GM12801 (cell line): Measurements from ENCODE around the gene SAMD4A.

ENCODE experiments used
- TF ChIP-seq, protein P1 (sequence below): IDR thresholded peaks from one replicate; pipeline ENCODE4 v1.5.1; 2011; ENCODE audit warnings: control low read depth; ENCODE audit not compliant: insufficient read length; ENCODE audit errors: extremely low read depth

SAMD4A gene

DNA sequence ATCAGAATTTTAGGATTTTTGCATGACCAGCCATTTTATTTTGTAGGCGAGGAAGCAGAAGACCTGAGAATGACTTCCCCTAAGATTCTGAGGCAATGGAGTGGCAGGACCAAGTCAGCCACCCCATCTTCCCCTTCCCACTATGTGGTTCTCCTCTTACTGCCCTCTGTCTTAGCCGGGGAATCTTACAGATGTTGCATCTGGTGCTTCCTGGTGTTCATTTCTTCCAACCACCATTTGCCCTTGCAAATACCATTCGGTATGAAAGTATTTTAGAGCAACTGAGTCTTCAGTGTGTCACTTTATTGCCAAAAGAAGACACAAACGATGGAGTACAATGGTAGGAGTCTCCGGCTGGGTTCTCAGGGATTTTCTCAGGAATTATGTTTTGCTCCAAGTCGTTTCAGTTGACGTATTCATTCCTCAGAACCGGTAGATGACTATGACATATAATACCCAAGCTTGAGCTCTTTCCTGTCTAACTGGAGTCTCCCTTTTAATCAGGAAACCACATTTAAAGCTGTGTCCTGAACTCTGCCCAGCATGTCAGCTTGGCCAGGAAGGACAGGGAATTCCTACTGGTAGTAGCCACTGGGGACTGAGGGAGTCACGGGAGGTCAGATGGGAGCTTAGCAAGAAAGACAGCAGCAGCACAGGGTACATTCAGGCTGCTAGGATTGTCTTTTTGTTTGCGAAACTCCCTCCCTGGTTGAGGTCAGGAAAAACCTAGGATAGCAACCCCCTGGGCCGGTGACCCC, 87.0 kb downstream of the SAMD4A start:
- TF ChIP-seq, protein P1, sequence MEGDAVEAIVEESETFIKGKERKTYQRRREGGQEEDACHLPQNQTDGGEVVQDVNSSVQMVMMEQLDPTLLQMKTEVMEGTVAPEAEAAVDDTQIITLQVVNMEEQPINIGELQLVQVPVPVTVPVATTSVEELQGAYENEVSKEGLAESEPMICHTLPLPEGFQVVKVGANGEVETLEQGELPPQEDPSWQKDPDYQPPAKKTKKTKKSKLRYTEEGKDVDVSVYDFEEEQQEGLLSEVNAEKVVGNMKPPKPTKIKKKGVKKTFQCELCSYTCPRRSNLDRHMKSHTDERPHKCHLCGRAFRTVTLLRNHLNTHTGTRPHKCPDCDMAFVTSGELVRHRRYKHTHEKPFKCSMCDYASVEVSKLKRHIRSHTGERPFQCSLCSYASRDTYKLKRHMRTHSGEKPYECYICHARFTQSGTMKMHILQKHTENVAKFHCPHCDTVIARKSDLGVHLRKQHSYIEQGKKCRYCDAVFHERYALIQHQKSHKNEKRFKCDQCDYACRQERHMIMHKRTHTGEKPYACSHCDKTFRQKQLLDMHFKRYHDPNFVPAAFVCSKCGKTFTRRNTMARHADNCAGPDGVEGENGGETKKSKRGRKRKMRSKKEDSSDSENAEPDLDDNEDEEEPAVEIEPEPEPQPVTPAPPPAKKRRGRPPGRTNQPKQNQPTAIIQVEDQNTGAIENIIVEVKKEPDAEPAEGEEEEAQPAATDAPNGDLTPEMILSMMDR, result no peak

DNA sequence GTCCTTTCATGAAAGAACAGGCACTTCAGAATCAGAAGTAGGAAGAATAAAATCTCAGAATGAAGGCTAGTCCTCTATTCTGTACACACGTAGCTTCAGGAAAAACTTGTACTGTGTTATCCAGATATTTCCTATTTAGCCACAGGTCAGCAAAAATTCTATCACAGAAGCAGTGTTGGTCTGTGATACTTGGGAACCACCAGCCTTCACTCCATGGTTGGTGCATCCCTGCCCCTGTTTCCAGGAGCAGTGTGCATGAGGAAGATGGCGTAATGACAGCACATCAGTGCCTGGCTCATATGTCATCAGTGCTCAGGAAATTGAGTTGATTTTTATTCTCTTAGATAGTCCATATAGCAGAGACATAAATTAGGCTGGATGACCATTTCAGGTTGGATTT, 87.7 kb downstream of the SAMD4A start:
- TF ChIP-seq, protein P1, result no peak

DNA sequence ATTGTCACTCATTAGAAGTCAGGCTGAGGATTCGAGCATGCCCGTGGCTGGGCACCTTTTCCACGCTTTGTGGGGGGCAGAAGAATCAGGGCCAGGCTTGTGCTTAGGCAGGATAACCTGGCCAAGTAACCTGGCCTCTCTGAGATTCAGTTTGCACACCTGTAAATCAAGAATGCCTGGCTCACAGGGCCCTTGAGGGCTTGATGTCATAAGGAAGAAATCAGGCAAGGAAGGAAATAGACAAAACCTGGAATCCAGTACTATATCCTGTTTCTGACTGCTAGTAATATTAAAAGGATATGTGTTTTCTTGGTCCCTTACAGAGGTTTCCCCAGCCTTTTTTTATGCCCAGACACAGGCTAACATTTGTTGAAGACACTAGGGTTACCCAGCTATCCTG, 91.9 kb downstream of the SAMD4A start:
- TF ChIP-seq, protein P1, result no peak

DNA sequence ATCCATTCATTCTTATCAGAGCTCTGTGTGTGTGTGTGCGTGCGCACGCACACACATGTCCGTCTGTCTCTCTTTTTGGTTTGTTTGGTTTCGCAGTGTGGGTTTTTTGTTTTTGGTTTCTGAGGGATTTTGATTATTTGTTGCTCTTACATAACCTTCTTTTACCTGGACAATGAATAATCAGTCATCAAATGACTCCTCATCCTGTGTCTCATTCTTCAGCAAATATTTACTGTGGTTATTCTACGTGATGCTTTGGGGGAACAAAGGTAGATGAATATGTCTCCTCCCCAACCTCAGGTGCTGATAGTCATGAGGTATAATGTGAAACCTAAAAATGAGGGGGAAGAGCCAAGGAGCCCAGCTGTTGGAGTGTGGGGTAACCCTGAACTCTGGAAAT, 92.4 kb downstream of the SAMD4A start:
- TF ChIP-seq, protein P1, result no peak

DNA sequence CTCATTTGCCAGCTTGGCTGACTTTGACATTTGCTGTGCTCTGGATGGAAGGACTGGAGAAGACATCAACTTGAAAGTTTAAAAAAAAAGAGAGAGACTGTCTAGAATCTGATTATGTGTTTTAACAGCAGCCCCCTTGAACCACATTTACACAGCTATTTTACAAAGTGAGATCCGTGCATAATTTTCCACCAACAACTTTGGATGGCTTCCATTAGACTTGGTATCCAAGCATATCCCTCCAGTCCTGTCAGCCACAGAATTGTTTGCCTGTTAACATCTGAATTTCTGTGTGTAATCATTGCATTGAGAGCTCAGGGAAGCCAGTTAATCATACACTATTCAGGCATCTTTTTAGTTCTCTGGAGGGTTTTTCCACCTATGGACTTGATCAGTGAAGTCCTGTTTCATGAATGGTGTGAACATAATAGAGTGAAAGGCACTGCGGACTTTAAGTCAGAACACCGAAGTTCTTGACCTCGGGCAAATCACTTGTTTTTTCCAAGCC, 93.7 kb downstream of the SAMD4A start:
- TF ChIP-seq, protein P1, result no peak

DNA sequence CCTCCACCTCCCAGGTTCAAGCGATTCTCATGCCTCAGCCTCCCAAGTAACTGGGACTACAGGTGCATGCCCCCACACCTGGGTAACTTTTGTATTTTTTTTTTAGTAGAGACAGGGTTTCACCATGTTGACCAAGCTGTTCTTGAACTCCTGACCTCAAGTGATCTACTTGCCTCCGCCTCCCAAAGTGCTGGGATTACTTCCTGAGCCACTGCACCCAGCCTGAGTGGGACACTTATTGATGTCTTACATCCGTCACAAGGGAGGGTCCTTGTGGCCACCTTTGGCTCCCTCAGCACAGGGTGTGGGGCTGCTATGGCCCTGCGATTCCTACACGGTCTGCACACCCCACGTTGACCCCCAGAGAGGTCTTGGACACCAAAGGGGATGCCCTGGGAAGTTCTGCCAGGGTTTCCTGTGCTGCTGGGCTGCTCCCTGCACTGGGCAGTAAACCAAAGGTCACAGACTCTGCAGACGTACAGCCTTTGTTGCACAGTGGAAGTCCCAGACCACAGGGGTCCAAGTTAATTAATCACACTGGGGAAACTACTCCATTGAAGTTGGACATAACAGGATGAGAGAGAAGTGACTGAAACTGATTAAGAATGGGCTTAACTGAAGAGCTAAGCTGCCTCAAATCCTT, 95.7 kb downstream of the SAMD4A start:
- TF ChIP-seq, protein P1, result no peak

DNA sequence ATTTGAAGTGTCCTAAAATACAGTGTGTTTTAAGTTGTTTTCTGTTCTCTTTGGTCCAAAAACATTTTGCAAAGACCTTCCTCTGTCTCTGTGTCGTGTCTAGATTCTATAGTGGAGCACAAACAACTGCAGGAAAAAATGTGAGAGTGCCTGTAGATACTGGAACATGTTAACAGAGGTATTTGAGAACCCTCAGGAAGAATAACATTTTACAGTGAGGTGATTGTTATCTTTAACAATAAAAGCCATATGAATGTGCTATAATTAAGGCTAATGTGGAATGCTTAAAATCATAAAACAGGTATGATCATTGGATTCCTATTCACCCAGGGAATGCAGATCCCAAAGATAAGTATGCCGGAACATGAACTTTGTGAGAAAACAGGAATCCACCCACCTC, 98.0 kb downstream of the SAMD4A start:
- TF ChIP-seq, protein P1, result no peak
